K562 (cell line): ENCODE measurements around the gene SPEM3.

Source experiments
- EP300 ChIP-seq: IDR thresholded peaks from 2 replicates; pipeline ENCODE4 v1.6.1; 2012; ENCODE audit warnings: low read length, improper control_type of control experiment
- NR2C2 ChIP-seq, 2 experiments: fragments of 200-800 bp in 1 of 2; sonication (Bioruptor generic) in 1 of 2; sonication (generic) in 1 of 2; formaldehyde crosslinking in 1 of 2; IDR thresholded peaks; 2 replicates each; pipeline versions ENCODE4 v1.6.1 to v1.8.0; 2016 to 2022; ENCODE audit warnings: mild to moderate bottlenecking in 1 of 2, missing compliant biosample characterization in 1 of 2, missing genetic modification characterization in 1 of 2, missing genetic modification reagents in 1 of 2
- POU5F1 ChIP-seq: fragments of 150-350 bp; IDR thresholded peaks from 2 replicates; pipeline ENCODE4 v1.6.1; 2014; ENCODE audit warnings: borderline replicate concordance, low read length, low read depth, mild to moderate bottlenecking; ENCODE audit not compliant: partially characterized antibody
- SMAD1 ChIP-seq: fragments of 150-350 bp; IDR thresholded peaks from 2 replicates; pipeline ENCODE4 v1.6.1; 2014; ENCODE audit warnings: low read length, low read depth; ENCODE audit not compliant: partially characterized antibody
- ZEB2 ChIP-seq: fragments of 450-650 bp; IDR thresholded peaks from 2 replicates; pipeline ENCODE4 v1.6.1; 2016
- ZNF384 ChIP-seq: IDR thresholded peaks from 2 replicates; pipeline ENCODE4 v1.6.1; 2012; ENCODE audit warnings: low read depth, low read length, improper control_type of control experiment
- ZNF785 ChIP-seq: fragments of 250-450 bp; sonication (Bioruptor Pico); IDR thresholded peaks from 2 replicates; pipeline ENCODE4 v1.4.0; 2020; ENCODE audit warnings: mild to moderate bottlenecking
- TF ChIP-seq, protein P1 (sequence below): sonication (generic); formaldehyde crosslinking; IDR thresholded peaks from 2 replicates; pipeline ENCODE4 v1.5.0; 2020; ENCODE audit warnings: missing genetic modification reagents
- TF ChIP-seq, protein P2 (sequence below): fragments of 450-650 bp; formaldehyde crosslinking; IDR thresholded peaks from 2 replicates; pipeline ENCODE4 v1.4.0; 2020; ENCODE audit warnings: mild to moderate bottlenecking, moderate library complexity

DNA sequence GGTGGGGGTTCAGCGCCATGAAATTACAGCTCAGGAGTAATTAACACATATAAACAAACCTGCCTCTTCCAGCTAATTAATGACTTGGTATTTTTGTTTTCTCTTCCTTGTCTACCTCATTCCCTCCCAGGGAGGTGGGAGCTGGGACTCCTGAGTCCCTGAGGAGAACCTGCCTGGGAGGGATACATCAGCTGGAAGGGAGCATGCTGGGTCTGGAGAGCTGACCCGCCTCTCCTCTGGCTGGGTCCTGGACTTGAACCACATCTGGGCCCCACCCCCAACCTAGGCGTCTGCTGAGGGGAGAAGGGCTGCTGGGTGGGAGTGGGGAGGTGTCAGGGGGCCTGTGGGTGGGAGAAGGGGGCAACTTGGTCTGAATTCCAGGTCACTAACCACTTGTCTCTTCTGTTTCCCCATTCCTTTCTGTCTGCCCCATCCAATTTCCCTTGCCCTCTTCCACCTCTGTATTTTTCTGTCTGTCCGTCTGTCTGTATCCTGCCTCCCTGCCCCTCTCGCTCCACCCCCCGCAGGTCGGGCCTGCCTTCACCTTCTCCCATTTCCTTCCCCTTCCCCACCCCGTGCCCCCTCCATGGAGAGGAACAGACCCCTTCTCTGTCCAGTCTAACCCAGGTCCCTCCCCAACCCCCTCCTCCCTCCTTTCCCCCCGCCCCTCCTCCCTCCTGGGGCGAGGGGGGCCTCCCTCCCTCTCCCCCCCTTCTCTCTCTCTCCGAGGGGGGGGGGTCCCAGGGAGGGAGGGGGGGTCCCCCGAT is 21.0 kb upstream of the SPEM3 start, which contains the start of gene NLGN2:
- TF ChIP-seq, protein P1, sequence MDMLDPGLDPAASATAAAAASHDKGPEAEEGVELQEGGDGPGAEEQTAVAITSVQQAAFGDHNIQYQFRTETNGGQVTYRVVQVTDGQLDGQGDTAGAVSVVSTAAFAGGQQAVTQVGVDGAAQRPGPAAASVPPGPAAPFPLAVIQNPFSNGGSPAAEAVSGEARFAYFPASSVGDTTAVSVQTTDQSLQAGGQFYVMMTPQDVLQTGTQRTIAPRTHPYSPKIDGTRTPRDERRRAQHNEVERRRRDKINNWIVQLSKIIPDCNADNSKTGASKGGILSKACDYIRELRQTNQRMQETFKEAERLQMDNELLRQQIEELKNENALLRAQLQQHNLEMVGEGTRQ (CRISPR knock-in tag): no peak
- TF ChIP-seq ZEB2 (no peak), SMAD1 (no peak), POU5F1 (no peak), ZNF785 (CRISPR knock-in tag) (no peak), NR2C2 (CRISPR knock-in tag; IDR thresholded peaks at IDR 0.05) (no peak), NR2C2 (tag; IDR thresholded peaks at IDR 0.05) (no peak), EP300 (no peak), ZNF384 (no peak)
- TF ChIP-seq, protein P2, sequence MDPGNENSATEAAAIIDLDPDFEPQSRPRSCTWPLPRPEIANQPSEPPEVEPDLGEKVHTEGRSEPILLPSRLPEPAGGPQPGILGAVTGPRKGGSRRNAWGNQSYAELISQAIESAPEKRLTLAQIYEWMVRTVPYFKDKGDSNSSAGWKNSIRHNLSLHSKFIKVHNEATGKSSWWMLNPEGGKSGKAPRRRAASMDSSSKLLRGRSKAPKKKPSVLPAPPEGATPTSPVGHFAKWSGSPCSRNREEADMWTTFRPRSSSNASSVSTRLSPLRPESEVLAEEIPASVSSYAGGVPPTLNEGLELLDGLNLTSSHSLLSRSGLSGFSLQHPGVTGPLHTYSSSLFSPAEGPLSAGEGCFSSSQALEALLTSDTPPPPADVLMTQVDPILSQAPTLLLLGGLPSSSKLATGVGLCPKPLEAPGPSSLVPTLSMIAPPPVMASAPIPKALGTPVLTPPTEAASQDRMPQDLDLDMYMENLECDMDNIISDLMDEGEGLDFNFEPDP: no peak
